Endothelial cell (in vitro differentiated cells): ENCODE results near the gene SLC22A4. TPM values are rescaled to one million over a fixed set of nuclear protein-coding genes. Genes with fewer than 3 reads are reported as not detected.

Experiments
- DNase-seq: peaks from one replicate; pipeline ENCODE4 v3.0.0; 2021; ENCODE audit warnings: low spot score
- H3K27ac Mint-ChIP-seq: one replicate; pipeline ENCODE4 v1.8.0; 2021; ENCODE audit warnings: mixed read lengths, inconsistent platforms; ENCODE audit not compliant: unreplicated experiment
- H3K27me3 Mint-ChIP-seq: one replicate; pipeline ENCODE4 v1.8.0; 2021; ENCODE audit warnings: mild to moderate bottlenecking, moderate library complexity, mixed read lengths, inconsistent platforms; ENCODE audit not compliant: unreplicated experiment
- H3K36me3 Mint-ChIP-seq: one replicate; pipeline ENCODE4 v1.8.0; 2021; ENCODE audit warnings: mild to moderate bottlenecking, low read depth, mixed read lengths, inconsistent platforms; ENCODE audit not compliant: unreplicated experiment
- H3K4me1 Mint-ChIP-seq: one replicate; pipeline ENCODE4 v1.8.0; 2021; ENCODE audit warnings: mild to moderate bottlenecking, mixed read lengths, inconsistent platforms; ENCODE audit not compliant: unreplicated experiment
- H3K4me3 Mint-ChIP-seq: one replicate; pipeline ENCODE4 v1.8.0; 2021; ENCODE audit warnings: mild to moderate bottlenecking, mixed read lengths, inconsistent platforms; ENCODE audit not compliant: unreplicated experiment
- H3K9me3 Mint-ChIP-seq: one replicate; pipeline ENCODE4 v1.8.0; 2021; ENCODE audit warnings: mixed read lengths, inconsistent platforms; ENCODE audit not compliant: unreplicated experiment
- total RNA-seq: library from RNA; stranded (reverse); fragmentation: NEBNext Ultra II Directional; extraction: Animal tissue kit (Norgen Biotek cat#: 25700); gene quantifications from one replicate; pipeline ENCODE4 v1.2.1, GENCODE V29; 2021; ENCODE audit not compliant: unreplicated experiment
- TF ChIP-seq, protein P1 (sequence below): fragments of 200-600 bp; sonication (generic); IDR thresholded peaks from one replicate; pipeline ENCODE4 v1.5.0; 2021; ENCODE audit warnings: antibody characterized with exemption; ENCODE audit not compliant: unreplicated experiment

The SLC22A4 gene
- total RNA-seq, 1 donor from 2014 or later, result 0.13 TPM

DNA sequence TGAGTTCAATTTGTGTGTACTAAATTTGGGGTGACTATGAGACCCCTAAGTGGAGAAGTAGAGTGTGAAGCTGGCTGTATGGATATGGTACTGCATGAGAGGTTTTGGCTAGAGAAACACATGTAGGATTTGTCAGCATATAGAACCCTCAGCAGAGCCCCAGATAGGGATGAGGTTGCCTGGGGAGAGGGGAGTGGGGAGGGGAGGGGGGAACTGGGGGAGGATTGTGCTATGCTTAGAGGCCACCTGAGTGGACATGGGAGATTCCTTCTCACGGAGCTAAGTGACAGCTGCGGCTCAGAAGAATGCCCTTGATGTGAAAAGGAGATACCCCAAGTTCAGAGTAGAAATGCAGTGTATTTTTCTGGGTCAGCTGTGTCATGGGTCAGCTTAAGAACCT is 86.5 kb downstream of the SLC22A4 start:
- H3K4me3 Mint-ChIP-seq, result no peak overlapping the region
- no peaks in the 10 kb centered on the region for H3K36me3 Mint-ChIP-seq
- no peaks in the 10 kb centered on the region for H3K4me1 Mint-ChIP-seq
- H3K27ac Mint-ChIP-seq, result no peak overlapping the region
- no peaks in the 10 kb centered on the region for H3K9me3 Mint-ChIP-seq
- H3K27me3 Mint-ChIP-seq, result peaks cover 2% of the 10 kb centered on the region
- TF ChIP-seq, protein P1, sequence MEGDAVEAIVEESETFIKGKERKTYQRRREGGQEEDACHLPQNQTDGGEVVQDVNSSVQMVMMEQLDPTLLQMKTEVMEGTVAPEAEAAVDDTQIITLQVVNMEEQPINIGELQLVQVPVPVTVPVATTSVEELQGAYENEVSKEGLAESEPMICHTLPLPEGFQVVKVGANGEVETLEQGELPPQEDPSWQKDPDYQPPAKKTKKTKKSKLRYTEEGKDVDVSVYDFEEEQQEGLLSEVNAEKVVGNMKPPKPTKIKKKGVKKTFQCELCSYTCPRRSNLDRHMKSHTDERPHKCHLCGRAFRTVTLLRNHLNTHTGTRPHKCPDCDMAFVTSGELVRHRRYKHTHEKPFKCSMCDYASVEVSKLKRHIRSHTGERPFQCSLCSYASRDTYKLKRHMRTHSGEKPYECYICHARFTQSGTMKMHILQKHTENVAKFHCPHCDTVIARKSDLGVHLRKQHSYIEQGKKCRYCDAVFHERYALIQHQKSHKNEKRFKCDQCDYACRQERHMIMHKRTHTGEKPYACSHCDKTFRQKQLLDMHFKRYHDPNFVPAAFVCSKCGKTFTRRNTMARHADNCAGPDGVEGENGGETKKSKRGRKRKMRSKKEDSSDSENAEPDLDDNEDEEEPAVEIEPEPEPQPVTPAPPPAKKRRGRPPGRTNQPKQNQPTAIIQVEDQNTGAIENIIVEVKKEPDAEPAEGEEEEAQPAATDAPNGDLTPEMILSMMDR, result no peak
- DNase-seq, result no peak

DNA sequence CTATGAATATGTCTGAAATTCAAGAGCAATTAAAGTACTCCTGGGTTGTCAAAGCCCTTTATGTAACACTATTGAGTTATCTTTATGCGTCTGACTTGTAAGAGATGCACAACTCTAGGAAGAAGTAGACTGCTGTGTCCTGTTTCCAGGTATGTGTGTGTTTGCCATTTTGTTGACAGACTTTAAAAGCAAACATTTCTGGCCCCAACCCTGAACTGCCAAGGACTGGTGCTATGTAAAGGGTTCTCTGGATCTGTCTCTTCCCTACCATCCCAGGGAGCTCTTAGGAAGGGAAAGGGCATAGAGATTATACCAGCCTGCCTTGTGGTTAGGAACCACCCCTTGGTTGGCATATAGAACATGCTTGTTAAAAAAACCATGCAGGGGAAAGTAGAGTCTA is 87.4 kb downstream of the SLC22A4 start:
- DNase-seq, result no peak
- TF ChIP-seq, protein P1, result no peak
- Mint-ChIP-seq H3K36me3 (no peaks in the 10 kb centered on the region), H3K27ac (no peak overlapping the region), H3K9me3 (no peaks in the 10 kb centered on the region), H3K4me3 (no peak overlapping the region), H3K4me1 (no peaks in the 10 kb centered on the region), H3K27me3 (peaks cover 2% of the 10 kb centered on the region)

DNA sequence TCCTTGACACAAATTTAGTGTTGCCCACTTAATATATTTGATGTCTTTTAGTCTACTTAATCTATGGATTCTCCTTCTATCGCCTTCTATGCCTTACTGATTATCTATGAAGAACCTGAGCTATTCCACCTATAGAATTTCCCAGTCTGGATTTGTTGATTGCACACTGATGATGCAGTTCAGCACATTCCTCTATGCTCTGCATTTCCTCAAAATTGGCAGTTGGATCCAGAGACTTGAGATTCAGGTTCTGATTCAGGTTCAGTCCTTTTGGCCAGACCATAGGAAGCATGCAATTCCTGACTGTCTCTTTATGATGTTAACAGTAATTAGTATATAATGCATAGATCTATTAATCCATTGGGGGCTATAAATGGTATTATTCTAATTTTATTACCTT is 89.1 kb downstream of the SLC22A4 start:
- no peak overlapping the region for H3K4me3 Mint-ChIP-seq
- DNase-seq, result no peak
- peaks cover 2% of the 10 kb centered on the region for H3K27me3 Mint-ChIP-seq
- H3K27ac Mint-ChIP-seq, result no peak overlapping the region
- peaks cover 7% of the 10 kb centered on the region for H3K4me1 Mint-ChIP-seq
- no peaks in the 10 kb centered on the region for H3K36me3 Mint-ChIP-seq
- H3K9me3 Mint-ChIP-seq, result no peaks in the 10 kb centered on the region
- TF ChIP-seq, protein P1, result no peak

DNA sequence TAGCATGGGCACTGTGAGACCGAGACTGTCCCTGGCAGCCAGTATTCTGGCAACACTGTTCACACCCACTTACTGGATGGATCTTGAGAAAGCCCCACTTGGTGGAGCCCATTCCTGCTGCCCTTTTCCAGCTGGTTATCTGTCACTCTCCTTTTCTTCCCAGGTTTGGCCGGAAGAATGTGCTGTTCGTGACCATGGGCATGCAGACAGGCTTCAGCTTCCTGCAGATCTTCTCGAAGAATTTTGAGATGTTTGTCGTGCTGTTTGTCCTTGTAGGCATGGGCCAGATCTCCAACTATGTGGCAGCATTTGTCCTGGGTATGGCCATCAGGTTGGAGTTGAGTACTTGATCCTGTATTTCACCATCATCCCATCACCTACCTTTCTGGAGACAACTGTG is 89.8 kb downstream of the SLC22A4 start:
- Mint-ChIP-seq H3K4me1 (peaks cover 14% of the 10 kb centered on the region), H3K27ac (no peak overlapping the region), H3K9me3 (no peaks in the 10 kb centered on the region), H3K4me3 (no peak overlapping the region), H3K36me3 (no peaks in the 10 kb centered on the region), H3K27me3 (peaks cover 2% of the 10 kb centered on the region)
- no peak for DNase-seq
- TF ChIP-seq, protein P1, result no peak

DNA sequence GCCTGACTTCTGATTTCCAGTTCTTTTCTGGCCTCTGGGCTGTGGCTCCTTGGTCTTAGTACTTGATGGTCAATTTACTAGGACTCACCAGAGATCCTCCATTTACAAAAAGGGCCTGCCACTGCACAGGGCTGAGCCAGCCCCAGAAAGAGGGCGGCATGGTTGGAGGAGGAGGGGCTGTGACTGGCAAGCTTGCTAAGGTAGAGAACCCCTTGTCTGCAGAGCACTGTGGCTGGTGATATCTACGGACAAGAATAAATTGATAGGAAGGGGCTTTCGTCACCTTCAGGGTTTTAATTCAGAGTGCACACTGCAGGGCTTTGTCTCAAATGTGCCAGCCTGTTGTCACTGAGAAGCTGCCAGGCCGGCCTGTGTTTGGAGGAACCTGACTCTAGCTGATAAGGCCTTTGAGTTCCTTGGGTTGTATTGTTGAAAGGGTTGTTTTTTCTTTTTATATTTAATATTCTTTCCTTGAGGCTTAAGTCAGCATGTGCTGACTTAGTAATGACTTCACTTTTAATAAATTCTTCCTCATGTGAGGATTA is 90.4 kb downstream of the SLC22A4 start:
- H3K27ac Mint-ChIP-seq, result no peak overlapping the region
- no peak for DNase-seq
- no peaks in the 10 kb centered on the region for H3K36me3 Mint-ChIP-seq
- TF ChIP-seq, protein P1, result no peak
- H3K27me3 Mint-ChIP-seq, result peaks cover 2% of the 10 kb centered on the region
- H3K4me1 Mint-ChIP-seq, result peaks cover 14% of the 10 kb centered on the region
- H3K4me3 Mint-ChIP-seq, result no peak overlapping the region
- H3K9me3 Mint-ChIP-seq, result no peaks in the 10 kb centered on the region
